Esophagus squamous epithelium (tissue), 4 donors: Measurements from ENCODE around the gene LZTR1.

Experiments
- CTCF ChIP-seq, 6 experiments: fragments of 450-650 bp in 4 of 6; fragments of 200-600 bp in 2 of 6; sonication (generic) in 2 of 6; IDR thresholded peaks; one replicate each; pipeline ENCODE4 v1.5.1; 2016 to 2019; ENCODE audit warnings: antibody characterized with exemption in 6 of 6, mild to moderate bottlenecking in 4 of 6, moderate library complexity in 4 of 6
- POLR2A ChIP-seq, 4 donors: fragments of 450-650 bp; IDR thresholded peaks; one replicate each; pipeline ENCODE4 v1.6.1; 2017; ENCODE audit warnings: antibody characterized with exemption in 4 of 4, mild to moderate bottlenecking in 4 of 4, moderate library complexity in 3 of 4

- TF ChIP-seq CTCF (IDR thresholded peaks at IDR 0.05): no peak
- no peak for TF ChIP-seq POLR2A (IDR thresholded peaks at IDR 0.05)
Measured at GRCh38 chr22:21014202-21014725, 32.2 kb downstream of the LZTR1 start.
